Neutrophil (primary cell): Measurements from ENCODE around the gene TECTA.

Experiments
- H3K27ac ChIP-seq: fragments of 200-600 bp; sonication (generic); 2 replicates; pipeline ENCODE4 v1.5.1; 2016; ENCODE audit warnings: mild to moderate bottlenecking, moderate library complexity
- H3K27me3 ChIP-seq: fragments of 200-600 bp; sonication (generic); 2 replicates; pipeline ENCODE4 v1.6.0; 2016; ENCODE audit warnings: mild to moderate bottlenecking
- H3K36me3 ChIP-seq: fragments of 200-600 bp; sonication (generic); 2 replicates; pipeline ENCODE4 v1.5.1; 2017
- H3K4me1 ChIP-seq, 2 experiments: fragments of 200-600 bp in 1 of 2; sonication (generic) in 1 of 2; 1 replicate in 1 of 2; 2 replicates in 1 of 2; pipeline versions ENCODE4 v1.5.1 to v1.6.1; 2013 to 2016; ENCODE audit warnings: low read depth in 1 of 2, low read length in 1 of 2, mild to moderate bottlenecking in 1 of 2, moderate library complexity in 1 of 2; ENCODE audit not compliant: control insufficient read depth in 1 of 2, insufficient read depth in 1 of 2
- H3K4me3 ChIP-seq, 2 experiments: fragments of 200-600 bp in 1 of 2; sonication (generic) in 1 of 2; 1 replicate in 1 of 2; 2 replicates in 1 of 2; pipeline ENCODE4 v1.5.1; 2013 to 2016; ENCODE audit warnings: low read depth in 1 of 2, low read length in 1 of 2, mild to moderate bottlenecking in 1 of 2, moderate library complexity in 1 of 2
- H3K9me3 ChIP-seq: fragments of 200-600 bp; sonication (generic); 2 replicates; pipeline ENCODE4 v1.5.1; 2016
- CTCF ChIP-seq: fragments of 200-600 bp; sonication (generic); IDR thresholded peaks from 2 replicates; pipeline ENCODE4 v1.5.1; 2016; ENCODE audit warnings: antibody characterized with exemption

Gene TECTA

GRCh38 chr11:121117788-121118187 lies 16.7 kb downstream of the TECTA start:
- H3K4me1 ChIP-seq, result no peaks in the 10 kb centered on the region
- H3K27ac ChIP-seq, result no peak overlapping the region
- no peaks in the 10 kb centered on the region for H3K36me3 ChIP-seq
- H3K4me3 ChIP-seq, result no peak overlapping the region
- TF ChIP-seq CTCF, result no peak
- peaks cover 29% of the 10 kb centered on the region for H3K27me3 ChIP-seq
- H3K9me3 ChIP-seq, result no peaks in the 10 kb centered on the region

GRCh38 chr11:121119440-121119839 lies 18.4 kb downstream of the TECTA start:
- Histone ChIP-seq H3K27ac (no peak overlapping the region), H3K27me3 (peaks cover 15% of the 10 kb centered on the region), H3K36me3 (no peaks in the 10 kb centered on the region), H3K9me3 (no peaks in the 10 kb centered on the region), H3K4me3 (no peak overlapping the region), H3K4me1 (no peaks in the 10 kb centered on the region)
- TF ChIP-seq CTCF, result no peak

- H3K4me3 ChIP-seq, result no peak overlapping the region
Measured at GRCh38 chr11:121122328-121122727, 21.3 kb downstream of the TECTA start.

GRCh38 chr11:121123496-121124069 lies 22.5 kb downstream of the TECTA start:
- Histone ChIP-seq H3K4me1 (no peaks in the 10 kb centered on the region), H3K9me3 (no peaks in the 10 kb centered on the region), H3K4me3 (no peak overlapping the region), H3K27me3 (no peaks in the 10 kb centered on the region), H3K27ac (no peak overlapping the region), H3K36me3 (no peaks in the 10 kb centered on the region)
- no peak for TF ChIP-seq CTCF

More at GRCh38 chr11:121122328-121122727, 21.3 kb downstream of the TECTA start:
- Histone ChIP-seq H3K4me1 (no peaks in the 10 kb centered on the region), H3K36me3 (no peaks in the 10 kb centered on the region), H3K27ac (no peak overlapping the region), H3K27me3 (peaks cover 4% of the 10 kb centered on the region), H3K9me3 (no peaks in the 10 kb centered on the region)
- no peak for TF ChIP-seq CTCF

- H3K9me3 ChIP-seq, result no peaks in the 10 kb centered on the region
- no peak for TF ChIP-seq CTCF
- H3K27me3 ChIP-seq, result no peaks in the 10 kb centered on the region
Measured at GRCh38 chr11:121127809-121128208, 26.8 kb downstream of the TECTA start.

More at GRCh38 chr11:121127809-121128208, 26.8 kb downstream of the TECTA start:
- H3K27ac ChIP-seq, result no peak overlapping the region
- no peak overlapping the region for H3K4me3 ChIP-seq
- no peaks in the 10 kb centered on the region for H3K4me1 ChIP-seq
- no peaks in the 10 kb centered on the region for H3K36me3 ChIP-seq
